ENCODE measurements around the gene MINAR1. TPM values are rescaled to one million over a fixed set of nuclear protein-coding genes. Genes with fewer than 3 reads are reported as not detected.

The MINAR1 gene
- polyA plus RNA-seq, 1 of the 3 experiments (the other 2 are of a cell fraction): 0.35 TPM

GRCh38 chr15:79439236-79439635, 7.1 kb downstream of the MINAR1 start (continued):
- TF ChIP-seq TEAD4 (IDR thresholded peaks at IDR 0.05; ENCODE audit: borderline replicate concordance, insufficient read depth): no peak

- no peaks in the 10 kb centered on the region for H3K9me2 ChIP-seq
- ChIA-PET CTCF (interaction anchor here (0.6 kb wide), 1 partner anchor 198 kb away, joined by 3 read pairs; no protein-coding TSS in a partner anchor), POLR2A (no interaction called here)
- H3K36me3 ChIP-seq (replicated peaks in 1 of 2; ENCODE audit: control insufficient read depth in 1 of 2, insufficient read depth in 2 of 2, low read length in 1 of 2): no peaks in the 10 kb centered on the region
- no peaks in the 10 kb centered on the region for H4K20me1 ChIP-seq (ENCODE audit: insufficient read depth)
- H3K4me3 ChIP-seq (ENCODE audit: low read depth in 2 of 2, low read length in 1 of 2): no peak overlapping the region
- DNase-seq: no peak
- no peak overlapping the region for H2AFZ ChIP-seq (ENCODE audit: low read depth)
- H3K4me2 ChIP-seq: no peak overlapping the region
- H3K27me3 ChIP-seq (ENCODE audit: insufficient read depth): no peaks in the 10 kb centered on the region
- 83% methylated on average over 7 of the region's 7 CpGs for WGBS (ENCODE audit: low lambda C conversion rate)
- no peak overlapping the region for H3K9ac ChIP-seq
- H3K9me3 ChIP-seq: no peaks in the 10 kb centered on the region; the same call in 1 of the 2 replicates
- H3K79me2 ChIP-seq (ENCODE audit: insufficient read depth): no peaks in the 10 kb centered on the region
- H3K4me1 ChIP-seq (ENCODE audit: control insufficient read depth in 1 of 2, insufficient read depth in 2 of 2, low read depth in 1 of 2, low read length in 1 of 2): no peaks in the 10 kb centered on the region; a peak in 1 of 4 replicates
- no peak for TF ChIP-seq POLR2AphosphoS5 (IDR thresholded peaks at IDR 0.05; ENCODE audit: low read depth, low read length)
- TF ChIP-seq TEAD4 (IDR thresholded peaks at IDR 0.05; ENCODE audit: borderline replicate concordance, insufficient read depth): no peak
- no peak for TF ChIP-seq REST (IDR thresholded peaks at IDR 0.05; ENCODE audit: low read depth, low read length)
- no peak for TF ChIP-seq IRF3 (IDR thresholded peaks at IDR 0.05; ENCODE audit: low read depth, low read length)
- TF ChIP-seq USF2 (IDR thresholded peaks at IDR 0.05; ENCODE audit: borderline replicate concordance, low read depth, low read length): no peak
- TF ChIP-seq GABPA (IDR thresholded peaks at IDR 0.05; ENCODE audit: low read depth): no peak
- TF ChIP-seq CTCF (IDR thresholded peaks at IDR 0.05): no peak
- TF ChIP-seq GATA2 (CRISPR knock-in tag; IDR thresholded peaks at IDR 0.05): no peak
- TF ChIP-seq EZH2phosphoT487 (IDR thresholded peaks at IDR 0.05; ENCODE audit: borderline replicate concordance, low read depth): no peak
- TF ChIP-seq MXI1 (IDR thresholded peaks at IDR 0.05; ENCODE audit: low read depth, low read length): no peak
- TF ChIP-seq FOSL2 (IDR thresholded peaks at IDR 0.05; ENCODE audit: borderline replicate concordance, low read depth): no peak
- TF ChIP-seq SIN3A (IDR thresholded peaks at IDR 0.05; ENCODE audit: borderline replicate concordance, low read depth, low read length): no peak
- no peak for TF ChIP-seq RAD21 (IDR thresholded peaks at IDR 0.05; ENCODE audit: low read length)
- no peak for TF ChIP-seq MAX (IDR thresholded peaks at IDR 0.05; ENCODE audit: low read depth)
- no peak for TF ChIP-seq PBX3 (IDR thresholded peaks at IDR 0.05)
- TF ChIP-seq EP300 (IDR thresholded peaks at IDR 0.05; ENCODE audit: borderline replicate concordance in 1 of 2, low read depth in 1 of 2, low read length in 1 of 2): no peak
- H3F3A ChIP-seq (replicated peaks; ENCODE audit: insufficient read depth): no peaks in the 10 kb centered on the region
- H3K27ac ChIP-seq (ENCODE audit: low read depth in 2 of 2, low read length in 1 of 2): no peak overlapping the region
These were observed 8.3 kb downstream of the MINAR1 start for GRCh38 chr15:79440355-79440908.
